ENCODE data around the gene DDX51.

The DDX51 gene

DNA sequence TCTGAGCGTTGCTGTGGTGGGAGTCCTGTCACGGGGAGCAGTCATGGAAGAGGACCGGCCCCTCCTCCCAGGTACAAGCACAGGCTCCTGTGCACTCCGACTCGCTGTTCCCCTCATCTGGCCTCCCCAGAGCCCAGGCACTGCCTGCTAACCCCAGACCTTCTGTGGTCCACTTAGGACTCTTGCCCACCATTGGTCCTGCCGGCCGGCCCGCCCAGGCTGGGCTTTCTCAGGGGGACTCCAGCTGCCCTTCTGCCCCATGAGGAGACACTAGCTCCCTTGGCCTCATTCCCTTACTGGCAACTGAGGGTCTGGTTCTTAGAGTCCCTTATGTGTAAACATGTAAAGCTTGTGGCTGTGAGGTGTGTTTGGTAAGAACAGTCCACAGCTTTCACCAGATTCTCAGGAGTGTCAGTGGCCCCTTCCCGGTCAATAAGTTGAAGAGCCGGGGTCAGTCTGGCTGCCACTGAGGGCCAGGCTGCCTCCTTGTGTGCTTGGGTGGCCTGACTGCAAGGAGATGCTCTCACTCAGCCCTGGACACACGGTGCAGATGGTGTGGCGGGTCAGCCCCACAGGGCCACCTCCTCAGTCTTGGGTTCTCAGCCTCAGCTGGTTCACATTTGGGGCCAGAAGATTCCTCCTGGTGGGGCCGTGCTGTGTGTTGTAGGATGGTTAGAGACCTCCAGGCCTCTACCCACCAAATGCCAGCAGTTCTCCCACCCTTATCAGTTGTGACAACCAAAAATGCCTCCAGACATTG is 43.6 kb downstream of the DDX51 start:
- TF ChIP-seq CTCF (IDR thresholded peaks at IDR 0.05), result no peak
- Histone ChIP-seq H3K36me3 (ENCODE audit: control insufficient read depth, insufficient read depth, low read length) (no peaks in the 10 kb centered on the region), H3K4me2 (ENCODE audit: low read length) (no peak overlapping the region), H3K27ac (no peak overlapping the region), H3K9ac (no peak overlapping the region), H3K9me3 (ENCODE audit: control insufficient read depth, low read length) (no peaks in the 10 kb centered on the region), H3K79me2 (no peaks in the 10 kb centered on the region), H3K4me3 (ENCODE audit: low read depth, low read length) (no peak overlapping the region), H3K4me1 (no peaks in the 10 kb centered on the region), H3K27me3 (ENCODE audit: control insufficient read depth, insufficient read depth, low read length) (no peaks in the 10 kb centered on the region), H2AFZ (no peak overlapping the region)

DNA sequence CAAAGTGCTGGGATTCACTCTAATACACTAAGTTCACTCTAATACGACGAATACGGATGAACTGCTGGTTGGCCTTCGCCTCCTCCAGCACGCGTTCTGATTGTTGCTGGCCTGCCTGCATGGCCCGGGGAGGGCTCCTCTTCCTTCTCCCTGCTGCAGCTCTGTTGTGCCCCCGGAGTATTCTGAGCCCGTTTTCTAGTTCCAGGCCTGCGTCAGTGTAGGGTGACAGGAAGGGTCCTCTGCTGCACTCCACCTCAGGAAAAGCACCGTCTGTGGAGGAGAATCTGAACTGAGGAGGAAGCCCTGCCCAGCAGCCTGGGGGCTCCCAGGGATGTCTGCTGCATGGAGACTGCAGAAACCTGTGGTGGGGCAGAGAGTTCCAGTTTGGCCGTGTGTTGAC is 44.4 kb downstream of the DDX51 start:
- H3K9ac ChIP-seq, result no peak overlapping the region
- no peak overlapping the region for H3K4me2 ChIP-seq (ENCODE audit: low read length)
- TF ChIP-seq CTCF (IDR thresholded peaks at IDR 0.05), result no peak
- H3K79me2 ChIP-seq, result no peaks in the 10 kb centered on the region
- no peak overlapping the region for H2AFZ ChIP-seq
- no peaks in the 10 kb centered on the region for H3K36me3 ChIP-seq (ENCODE audit: control insufficient read depth, insufficient read depth, low read length)
- no peaks in the 10 kb centered on the region for H3K4me1 ChIP-seq
- H3K9me3 ChIP-seq (ENCODE audit: control insufficient read depth, low read length), result no peaks in the 10 kb centered on the region
- no peak overlapping the region for H3K27ac ChIP-seq
- H3K27me3 ChIP-seq (ENCODE audit: control insufficient read depth, insufficient read depth, low read length), result no peaks in the 10 kb centered on the region
- H3K4me3 ChIP-seq (ENCODE audit: low read depth, low read length), result no peak overlapping the region

- H3K4me1 ChIP-seq, result no peaks in the 10 kb centered on the region
- no peaks in the 10 kb centered on the region for H3K79me2 ChIP-seq
- no peak overlapping the region for H3K4me2 ChIP-seq (ENCODE audit: low read length)
- H3K4me3 ChIP-seq (ENCODE audit: low read depth, low read length), result no peak overlapping the region
- H3K27ac ChIP-seq, result no peak overlapping the region
- H2AFZ ChIP-seq, result no peak overlapping the region
- H3K9ac ChIP-seq, result no peak overlapping the region
- H3K36me3 ChIP-seq (ENCODE audit: control insufficient read depth, insufficient read depth, low read length), result no peaks in the 10 kb centered on the region
- no peaks in the 10 kb centered on the region for H3K9me3 ChIP-seq (ENCODE audit: control insufficient read depth, low read length)
- TF ChIP-seq CTCF (IDR thresholded peaks at IDR 0.05), result no peak
- H3K27me3 ChIP-seq (ENCODE audit: control insufficient read depth, insufficient read depth, low read length), result no peaks in the 10 kb centered on the region
Measured at GRCh38 chr12:132095520-132096409, 48.4 kb downstream of the DDX51 start.

- Histone ChIP-seq H3K27me3 (ENCODE audit: control insufficient read depth, insufficient read depth, low read length) (no peaks in the 10 kb centered on the region), H3K4me3 (ENCODE audit: low read depth, low read length) (no peak overlapping the region), H3K9me3 (ENCODE audit: control insufficient read depth, low read length) (no peaks in the 10 kb centered on the region), H3K4me1 (no peaks in the 10 kb centered on the region), H3K9ac (no peak overlapping the region), H3K79me2 (no peaks in the 10 kb centered on the region), H3K36me3 (ENCODE audit: control insufficient read depth, insufficient read depth, low read length) (no peaks in the 10 kb centered on the region), H3K27ac (no peak overlapping the region), H2AFZ (no peak overlapping the region), H3K4me2 (ENCODE audit: low read length) (no peak overlapping the region)
- TF ChIP-seq CTCF (IDR thresholded peaks at IDR 0.05), result no peak
Measured at GRCh38 chr12:132094269-132094891, 49.7 kb downstream of the DDX51 start.

Measured in parathyroid adenoma (tissue), 2 donors.